ENCODE results near the gene SEC62. TPM values are rescaled to one million over a fixed set of nuclear protein-coding genes. Genes with fewer than 3 reads are reported as not detected.

The SEC62 gene
- total and polyA plus RNA-seq, 9 donors: 53.7 to 96.2 (median 70.7) TPM

Other genes with a start within 250 kb of the SEC62 start
- gene TERC, start 201.7 kb upstream of the SEC62 start, total RNA-seq: 23.7 TPM
- under 1 TPM in 3 of 8 donors, not detected in 5; 0.33 to 0.37 (median 0.36) TPM for gene TERC, start 201.7 kb upstream of the SEC62 start, polyA plus RNA-seq (ENCODE audit: insufficient read depth in 1 of 8, insufficient read length in 8 of 8, low replicate concordance in 1 of 8)
- 3.4 TPM for gene ACTRT3, start 197.2 kb upstream of the SEC62 start, total RNA-seq
- gene ACTRT3, start 197.2 kb upstream of the SEC62 start, polyA plus RNA-seq (ENCODE audit: insufficient read depth in 1 of 8, insufficient read length in 8 of 8, low replicate concordance in 1 of 8): 1 to 10 TPM; 2.0 to 4.1 (median 3.2) TPM
- gene MYNN, start 193.4 kb upstream of the SEC62 start, total RNA-seq: 21.6 TPM
- gene MYNN, start 193.4 kb upstream of the SEC62 start, polyA plus RNA-seq (ENCODE audit: insufficient read depth in 1 of 8, insufficient read length in 8 of 8, low replicate concordance in 1 of 8): 10 to 100 TPM; 17.2 to 23.4 (median 19.5) TPM
- gene LRRIQ4, start 153.9 kb upstream of the SEC62 start, total RNA-seq: 0.09 TPM
- under 1 TPM in 6 of 8 donors, not detected in 2; 0.07 to 0.13 (median 0.12) TPM for gene LRRIQ4, start 153.9 kb upstream of the SEC62 start, polyA plus RNA-seq (ENCODE audit: insufficient read depth in 1 of 8, insufficient read length in 8 of 8, low replicate concordance in 1 of 8)
- gene LRRC34, start 153.9 kb upstream of the SEC62 start, total RNA-seq: 4.3 TPM
- gene LRRC34, start 153.9 kb upstream of the SEC62 start, polyA plus RNA-seq (ENCODE audit: insufficient read depth in 1 of 8, insufficient read length in 8 of 8, low replicate concordance in 1 of 8): 1 to 10 TPM; 2.8 to 5.9 (median 3.7) TPM
- not detected for gene LRRC31, start 96.9 kb upstream of the SEC62 start, total RNA-seq
- under 1 TPM in 1 of 8 donors, not detected in 7; 0.21 TPM for gene LRRC31, start 96.9 kb upstream of the SEC62 start, polyA plus RNA-seq (ENCODE audit: insufficient read depth in 1 of 8, insufficient read length in 8 of 8, low replicate concordance in 1 of 8)
- gene SAMD7, start 55.2 kb upstream of the SEC62 start, total RNA-seq: not detected
- under 1 TPM in 1 of 8 donors, not detected in 7; 0.14 TPM for gene SAMD7, start 55.2 kb upstream of the SEC62 start, polyA plus RNA-seq (ENCODE audit: insufficient read depth in 1 of 8, insufficient read length in 8 of 8, low replicate concordance in 1 of 8)
- 1.2 TPM for gene GPR160, start 71.2 kb downstream of the SEC62 start, total RNA-seq
- 10 to 100 TPM in 1 of 8 donors, 1 to 10 TPM in 7; 1.7 to 14.0 (median 2.9) TPM for gene GPR160, start 71.2 kb downstream of the SEC62 start, polyA plus RNA-seq (ENCODE audit: insufficient read depth in 1 of 8, insufficient read length in 8 of 8, low replicate concordance in 1 of 8)
- 16.8 TPM for gene PHC3, start 214.9 kb downstream of the SEC62 start, total RNA-seq
- 10 to 100 TPM; 11.0 to 19.2 (median 14.6) TPM for gene PHC3, start 214.9 kb downstream of the SEC62 start, polyA plus RNA-seq (ENCODE audit: insufficient read depth in 1 of 8, insufficient read length in 8 of 8, low replicate concordance in 1 of 8)